CD14-positive monocyte (primary cell): ENCODE measurements around the gene KIF16B. TPM values are rescaled to one million over a fixed set of nuclear protein-coding genes. Genes with fewer than 3 reads are reported as not detected.

ENCODE experiments used
- DNase-seq, 3 donors: peaks; one replicate each; pipeline ENCODE4 v3.0.0-alpha.2; 2011 to 2022
- H2AFZ ChIP-seq: 2 replicates; pipeline ENCODE4 v1.6.0; 2012; ENCODE audit warnings: mild to moderate bottlenecking, low read depth, low read length, inconsistent platforms; ENCODE audit not compliant: insufficient read depth, poor library complexity, severe bottlenecking
- H3K27ac ChIP-seq, 2 donors: 1 replicate in 1 of 2; 2 replicates in 1 of 2; pipeline ENCODE4 v1.5.1; 2012 to 2013; ENCODE audit warnings: low read length in 2 of 2, control low read depth in 1 of 2, inconsistent platforms in 1 of 2, low read depth in 1 of 2, mild to moderate bottlenecking in 1 of 2
- H3K27me3 ChIP-seq, 2 donors: one replicate each; pipeline versions ENCODE4 v1.6.0 to v1.6.1; 2011 to 2013; ENCODE audit warnings: low read length in 2 of 2; ENCODE audit not compliant: control insufficient read depth in 2 of 2, insufficient read depth in 2 of 2
- H3K36me3 ChIP-seq, 2 donors: replicated peaks in 1 of 2; 1 replicate in 1 of 2; 2 replicates in 1 of 2; pipeline versions ENCODE4 v1.5.1 to v1.6.1; 2012 to 2013; ENCODE audit warnings: low read length in 2 of 2, control low read depth in 1 of 2, inconsistent platforms in 1 of 2, mild to moderate bottlenecking in 1 of 2; ENCODE audit not compliant: insufficient read depth in 2 of 2, control insufficient read depth in 1 of 2
- H3K4me1 ChIP-seq, 2 donors: 1 replicate in 1 of 2; 2 replicates in 1 of 2; pipeline versions ENCODE4 v1.5.1 to v1.6.1; 2012 to 2013; ENCODE audit warnings: low read length in 2 of 2, control low read depth in 1 of 2, inconsistent platforms in 1 of 2, mild to moderate bottlenecking in 1 of 2, moderate library complexity in 1 of 2; ENCODE audit not compliant: insufficient read depth in 2 of 2, control insufficient read depth in 1 of 2
- H3K4me2 ChIP-seq: replicated peaks from 2 replicates; pipeline ENCODE3; 2012; ENCODE audit warnings: low read length, moderate library complexity, mild to moderate bottlenecking; ENCODE audit not compliant: poor library complexity, severe bottlenecking; ENCODE audit errors: extremely low read depth
- H3K4me3 ChIP-seq, 3 experiments: fragments of 200-600 bp in 1 of 3; sonication (generic) in 1 of 3; replicated peaks in 1 of 3; 1 replicate in 2 of 3; 2 replicates in 1 of 3; pipeline ENCODE4 v1.5.1; 2011 to 2013; ENCODE audit warnings: low read length in 3 of 3, mild to moderate bottlenecking in 3 of 3, control low read depth in 2 of 3, low read depth in 2 of 3, inconsistent platforms in 1 of 3, moderate library complexity in 1 of 3
- H3K79me2 ChIP-seq: 2 replicates; pipeline ENCODE4 v1.6.0; 2012; ENCODE audit warnings: mild to moderate bottlenecking, control low read depth, inconsistent platforms, low read length, moderate library complexity; ENCODE audit not compliant: insufficient read depth
- H3K9ac ChIP-seq: 2 replicates; pipeline ENCODE4 v1.6.0; 2017; ENCODE audit warnings: low read length, mild to moderate bottlenecking; ENCODE audit not compliant: insufficient read depth, poor library complexity, severe bottlenecking
- H3K9me3 ChIP-seq, 2 donors: replicated peaks in 1 of 2; 1 replicate in 1 of 2; 2 replicates in 1 of 2; pipeline versions ENCODE4 v1.5.1 to v1.6.1; 2012 to 2013; ENCODE audit warnings: low read length in 2 of 2, control low read depth in 1 of 2; ENCODE audit not compliant: control insufficient read depth in 1 of 2, insufficient read depth in 1 of 2
- H4K20me1 ChIP-seq: 2 replicates; pipeline ENCODE4 v1.6.0; 2012; ENCODE audit warnings: mild to moderate bottlenecking, low read length, control low read depth, moderate library complexity; ENCODE audit not compliant: insufficient read depth
- H3K27ac Mint-ChIP-seq, 7 donors: one replicate each; pipeline ENCODE4 v1.8.0; 2020; ENCODE audit warnings: mild to moderate bottlenecking in 7 of 7, mixed read lengths in 7 of 7, moderate library complexity in 6 of 7, inconsistent platforms in 2 of 7
- H3K27me3 Mint-ChIP-seq, 3 donors: one replicate each; pipeline ENCODE4 v1.8.0; 2021 to 2022; ENCODE audit warnings: low read depth in 3 of 3, mild to moderate bottlenecking in 3 of 3, mixed read lengths in 3 of 3, moderate library complexity in 3 of 3, inconsistent platforms in 1 of 3
- H3K36me3 Mint-ChIP-seq, 2 donors: one replicate each; pipeline ENCODE4 v1.8.0; 2020; ENCODE audit warnings: mixed read lengths in 2 of 2, inconsistent platforms in 1 of 2, mild to moderate bottlenecking in 1 of 2
- H3K4me1 Mint-ChIP-seq: one replicate; pipeline ENCODE4 v1.8.0; 2020; ENCODE audit warnings: mild to moderate bottlenecking, mixed read lengths
- H3K4me3 Mint-ChIP-seq, 2 donors: one replicate each; pipeline ENCODE4 v1.8.0; 2020; ENCODE audit warnings: mild to moderate bottlenecking in 2 of 2, mixed read lengths in 2 of 2, moderate library complexity in 1 of 2
- H3K9me3 Mint-ChIP-seq, 7 donors: one replicate each; pipeline ENCODE4 v1.8.0; 2020 to 2022; ENCODE audit warnings: mixed read lengths in 7 of 7, mild to moderate bottlenecking in 6 of 7, moderate library complexity in 6 of 7, inconsistent platforms in 2 of 7
- CTCF ChIP-seq: fragments of 200-600 bp; IDR thresholded peaks from one replicate; pipeline ENCODE4 v1.8.0; 2022; ENCODE audit warnings: antibody characterized with exemption, mild to moderate bottlenecking
- WGBS: methylation state at CpG from one replicate; pipeline ENCODE4 v1.1.5; 2013; ENCODE audit warnings: missing lambda C conversion rate; ENCODE audit not compliant: insufficient coverage; 5-methylcytosine and 5-hydroxymethylcytosine counted together
- intact Hi-C, 2 donors: fragments of 100-400 bp; cut with micrococcal nuclease; formaldehyde crosslinking; loops; one replicate each; pipeline versions ENCODE4 v1.15.0 to v1.15.1; 2023
- polyA plus RNA-seq, 3 donors: library from polyadenylated mRNA; depleted of rRNA in 1 of 3; unstranded in 2 of 3; stranded (reverse) in 1 of 3; fragments of 300-500 nt in 2 of 3; fragments of >200 nt in 1 of 3; fragmentation: Illumina TruSeq in 2 of 3; gene quantifications; 1 replicate in 2 of 3; 2 replicates in 1 of 3; pipeline ENCODE4 v1.2.3, GENCODE V29; 2012 to 2021

The KIF16B gene
- polyA plus RNA-seq, 3 donors = 0.89 to 2.9 (median 2.8) TPM

DNA sequence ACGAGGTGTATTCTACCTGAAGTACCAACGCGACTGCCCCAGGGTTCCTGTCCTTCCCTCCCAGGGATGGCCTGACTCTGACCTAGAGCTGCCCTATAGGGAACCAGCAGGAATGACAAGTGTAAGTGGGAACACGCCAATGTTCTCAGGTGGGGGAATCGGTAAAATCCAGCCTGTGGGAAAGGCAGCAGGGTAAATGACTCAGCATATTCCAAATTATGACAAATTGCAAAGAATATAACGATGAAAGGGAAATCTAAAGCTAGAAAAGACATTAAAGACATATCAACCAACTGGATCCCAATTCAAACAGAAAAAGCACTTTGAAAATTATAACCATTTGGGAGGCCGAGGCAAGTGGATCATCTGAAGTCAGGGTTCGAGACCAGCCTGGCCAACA is 41.8 kb downstream of the KIF16B start:
- Histone ChIP-seq H2AFZ (no peak overlapping the region), H3K9me3 (no peaks in the 10 kb centered on the region), H3K9ac (no peak overlapping the region), H3K27me3 (no peaks in the 10 kb centered on the region), H3K4me1 (no peaks in the 10 kb centered on the region), H3K4me2 (no peak overlapping the region), H3K79me2 (no peaks in the 10 kb centered on the region), H4K20me1 (no peaks in the 10 kb centered on the region), H3K27ac (no peak overlapping the region), H3K36me3 (no peaks in the 10 kb centered on the region), H3K4me3 (no peak overlapping the region)
- TF ChIP-seq CTCF = no peak
- intact Hi-C loops = no loop called here
- Mint-ChIP-seq H3K9me3 (no peaks in the 10 kb centered on the region), H3K36me3 (peaks cover 0 to 10% of the 10 kb centered on the region in 2 donors), H3K4me3 (no peak overlapping the region), H3K4me1 (peaks cover 2% of the 10 kb centered on the region), H3K27ac (no peak overlapping the region), H3K27me3 (peaks cover 0 to 3% (median 2%) of the 10 kb centered on the region in 3 donors)
- DNase-seq = no peak
- WGBS = 100% methylated on average over 4 of the region's 8 CpGs

- Mint-ChIP-seq H3K27me3 (peaks cover 0 to 3% (median 2%) of the 10 kb centered on the region in 3 donors), H3K9me3 (no peaks in the 10 kb centered on the region), H3K4me1 (peaks cover 2% of the 10 kb centered on the region), H3K36me3 (peaks cover 3 to 16% of the 10 kb centered on the region in 2 donors), H3K27ac (no peak overlapping the region), H3K4me3 (no peak overlapping the region)
- Histone ChIP-seq H3K4me1 (no peaks in the 10 kb centered on the region), H2AFZ (no peak overlapping the region), H4K20me1 (no peaks in the 10 kb centered on the region), H3K79me2 (no peaks in the 10 kb centered on the region), H3K4me3 (no peak overlapping the region), H3K27ac (no peak overlapping the region), H3K36me3 (peaks cover 0 to 4% of the 10 kb centered on the region in 2 donors), H3K27me3 (no peaks in the 10 kb centered on the region), H3K9ac (no peak overlapping the region), H3K4me2 (no peak overlapping the region), H3K9me3 (no peaks in the 10 kb centered on the region)
- TF ChIP-seq CTCF = no peak
- intact Hi-C loops = no loop called here
- 92% methylated on average over 12 of the region's 15 CpGs for WGBS
- no peak for DNase-seq
These were observed 43.0 kb downstream of the KIF16B start for GRCh38 chr20:16530201-16530681.
